ENCODE data around the gene KRTAP5-3. TPM values are rescaled to one million over a fixed set of nuclear protein-coding genes. Genes with fewer than 3 reads are reported as not detected.

The KRTAP5-3 gene
- total RNA-seq, 1 donor from 2014 or later = not detected

DNA sequence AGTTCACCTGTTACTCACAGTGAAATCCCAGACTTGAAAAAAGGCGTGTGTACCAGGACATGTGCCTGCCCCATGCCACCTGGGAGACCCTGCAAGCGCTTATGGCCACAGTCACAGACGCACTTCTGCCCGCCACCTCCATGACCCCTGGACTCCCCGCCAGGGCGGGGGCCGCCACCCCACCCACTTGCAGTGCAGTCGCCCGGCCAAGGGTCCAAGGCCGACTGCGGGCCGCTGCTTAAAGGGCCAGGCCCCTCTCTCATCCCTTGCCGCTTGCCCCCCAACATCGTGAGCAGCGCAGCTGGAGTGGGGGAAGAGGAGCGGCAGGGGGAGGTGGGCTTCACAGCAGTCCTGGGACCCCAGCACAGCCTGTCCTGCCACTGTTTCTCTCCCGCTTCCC is 47.0 kb downstream of the KRTAP5-3 start:
- Histone ChIP-seq H3K4me3 (ENCODE audit: low read depth, low read length) (no peak overlapping the region), H3K36me3 (ENCODE audit: control insufficient read depth, insufficient read depth, low read length) (peaks cover 1% of the 10 kb centered on the region), H3K27me3 (ENCODE audit: control insufficient read depth, insufficient read depth, low read length) (no peaks in the 10 kb centered on the region)
- TF ChIP-seq, protein P1, sequence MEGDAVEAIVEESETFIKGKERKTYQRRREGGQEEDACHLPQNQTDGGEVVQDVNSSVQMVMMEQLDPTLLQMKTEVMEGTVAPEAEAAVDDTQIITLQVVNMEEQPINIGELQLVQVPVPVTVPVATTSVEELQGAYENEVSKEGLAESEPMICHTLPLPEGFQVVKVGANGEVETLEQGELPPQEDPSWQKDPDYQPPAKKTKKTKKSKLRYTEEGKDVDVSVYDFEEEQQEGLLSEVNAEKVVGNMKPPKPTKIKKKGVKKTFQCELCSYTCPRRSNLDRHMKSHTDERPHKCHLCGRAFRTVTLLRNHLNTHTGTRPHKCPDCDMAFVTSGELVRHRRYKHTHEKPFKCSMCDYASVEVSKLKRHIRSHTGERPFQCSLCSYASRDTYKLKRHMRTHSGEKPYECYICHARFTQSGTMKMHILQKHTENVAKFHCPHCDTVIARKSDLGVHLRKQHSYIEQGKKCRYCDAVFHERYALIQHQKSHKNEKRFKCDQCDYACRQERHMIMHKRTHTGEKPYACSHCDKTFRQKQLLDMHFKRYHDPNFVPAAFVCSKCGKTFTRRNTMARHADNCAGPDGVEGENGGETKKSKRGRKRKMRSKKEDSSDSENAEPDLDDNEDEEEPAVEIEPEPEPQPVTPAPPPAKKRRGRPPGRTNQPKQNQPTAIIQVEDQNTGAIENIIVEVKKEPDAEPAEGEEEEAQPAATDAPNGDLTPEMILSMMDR (IDR thresholded peaks at IDR 0.05; ENCODE audit: insufficient read depth, low read length, poor library complexity, severe bottlenecking) = no peak
- DNase-seq (ENCODE audit: low read depth) = no peak

DNA sequence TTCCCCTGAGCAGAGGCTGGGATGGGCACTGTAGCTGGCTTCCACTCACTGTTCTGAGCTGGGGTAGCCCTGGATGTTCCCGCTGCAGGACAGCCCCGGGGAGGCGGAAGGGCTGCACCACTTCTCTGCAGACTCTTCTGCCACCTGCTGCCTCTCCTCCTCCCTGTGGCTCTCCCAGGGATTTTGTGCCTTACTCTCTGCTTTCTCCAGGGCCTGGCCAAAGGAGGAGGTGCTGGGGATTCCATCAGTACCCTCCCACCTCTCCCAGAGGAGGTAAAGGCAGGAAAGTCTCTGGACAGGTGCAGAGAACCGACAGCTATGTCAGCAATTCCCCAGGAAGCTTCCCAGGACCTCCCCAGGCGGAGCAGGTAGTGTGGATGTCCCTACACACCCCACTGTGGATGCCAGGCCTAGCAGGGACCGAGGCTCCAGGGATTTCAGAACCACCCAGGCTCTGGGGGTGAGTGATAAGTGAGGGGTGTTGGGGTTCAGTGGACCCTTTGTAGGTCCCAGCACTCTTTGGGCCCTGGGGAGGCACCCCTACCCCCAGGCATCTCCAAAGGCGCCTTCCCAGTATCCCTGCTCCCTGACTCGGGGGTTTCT is 47.5 kb downstream of the KRTAP5-3 start:
- Histone ChIP-seq H3K4me3 (ENCODE audit: low read depth, low read length) (no peak overlapping the region), H3K27me3 (ENCODE audit: control insufficient read depth, insufficient read depth, low read length) (no peaks in the 10 kb centered on the region), H3K36me3 (ENCODE audit: control insufficient read depth, insufficient read depth, low read length) (peaks cover 1% of the 10 kb centered on the region)
- no peak for DNase-seq (ENCODE audit: low read depth)
- TF ChIP-seq, protein P1 (IDR thresholded peaks at IDR 0.05; ENCODE audit: insufficient read depth, low read length, poor library complexity, severe bottlenecking) = no peak

DNA sequence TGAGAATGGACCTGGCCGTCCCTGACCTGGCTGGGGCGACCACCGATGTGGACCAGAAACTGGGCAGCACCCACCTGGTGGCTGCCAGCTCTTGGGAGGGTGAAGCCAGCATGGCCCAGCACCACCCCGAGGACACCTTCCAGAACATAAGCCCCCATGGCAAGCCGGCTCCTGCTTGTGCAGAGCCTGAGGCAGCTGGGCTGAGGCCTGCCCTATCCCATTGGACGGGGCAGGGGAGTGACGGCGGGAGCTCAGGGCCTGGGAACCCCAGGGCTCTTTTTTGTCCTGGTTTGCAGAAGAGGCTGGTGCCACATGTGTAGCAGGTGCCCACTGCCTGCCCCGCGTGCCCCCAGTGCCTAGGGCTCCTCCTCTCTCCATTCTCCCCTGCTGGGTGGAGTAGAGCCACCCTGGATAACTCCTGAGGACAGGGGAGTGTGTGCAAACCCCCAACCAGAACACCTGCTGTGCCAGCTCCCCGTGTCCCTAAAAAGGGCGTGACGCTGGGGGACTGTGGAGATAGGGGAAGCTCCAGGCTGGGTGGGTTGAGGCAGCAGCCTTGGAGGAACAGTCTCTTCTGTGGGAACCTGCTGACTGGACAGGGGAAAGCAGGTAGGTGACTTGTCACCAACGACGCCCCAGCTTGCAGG is 48.1 kb downstream of the KRTAP5-3 start:
- DNase-seq (ENCODE audit: low read depth) = no peak
- Histone ChIP-seq H3K36me3 (ENCODE audit: control insufficient read depth, insufficient read depth, low read length) (peaks cover 1% of the 10 kb centered on the region), H3K27me3 (ENCODE audit: control insufficient read depth, insufficient read depth, low read length) (no peaks in the 10 kb centered on the region), H3K4me3 (ENCODE audit: low read depth, low read length) (no peak overlapping the region)
- TF ChIP-seq, protein P1 (IDR thresholded peaks at IDR 0.05; ENCODE audit: insufficient read depth, low read length, poor library complexity, severe bottlenecking) = no peak

DNA sequence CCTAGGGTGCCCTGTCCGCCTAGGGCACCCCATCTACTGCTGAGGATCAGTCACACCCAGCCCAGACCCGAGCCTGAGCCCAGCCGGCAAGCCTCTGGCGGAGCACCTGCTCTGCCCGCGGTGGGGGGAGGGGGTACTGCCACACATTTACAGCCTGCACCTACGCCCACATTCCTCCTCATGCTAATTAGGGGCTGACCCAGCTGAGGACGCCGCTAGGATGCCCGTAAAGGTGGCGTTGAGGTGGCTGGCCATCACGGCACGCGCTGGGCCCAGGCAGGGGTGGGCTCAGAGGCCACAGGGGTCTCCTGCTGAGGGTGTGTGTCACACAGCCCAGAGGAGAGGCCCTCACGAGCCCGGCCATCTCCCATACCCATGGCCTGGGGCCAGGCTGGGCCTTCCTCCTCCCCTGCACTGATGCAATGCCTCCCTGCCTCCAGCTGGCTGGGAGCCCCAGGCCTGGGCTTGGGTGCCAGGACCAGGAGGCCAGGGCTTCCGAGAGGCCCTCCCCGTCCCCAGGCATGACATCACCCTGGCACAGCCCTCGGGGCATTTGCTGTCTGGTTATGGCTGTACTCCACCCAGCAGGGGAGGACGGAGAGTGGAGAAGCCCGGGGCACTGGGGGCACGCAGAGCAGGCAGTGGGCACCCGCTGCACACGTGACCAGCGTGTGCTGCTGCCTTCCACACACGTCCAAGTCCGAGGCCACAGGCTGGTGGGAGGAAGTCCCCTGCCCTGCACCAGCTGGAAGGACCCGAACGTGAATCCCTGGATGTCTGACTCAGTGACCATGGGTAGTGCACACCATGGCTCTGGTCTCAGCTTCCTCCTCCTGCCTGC is 48.9 kb downstream of the KRTAP5-3 start:
- H3K4me3 ChIP-seq (ENCODE audit: low read depth, low read length) = no peak overlapping the region
- H3K27me3 ChIP-seq (ENCODE audit: control insufficient read depth, insufficient read depth, low read length) = no peaks in the 10 kb centered on the region
- peaks cover 1% of the 10 kb centered on the region for H3K36me3 ChIP-seq (ENCODE audit: control insufficient read depth, insufficient read depth, low read length)
- DNase-seq (ENCODE audit: low read depth) = peak; percentile 71
- TF ChIP-seq, protein P1 (IDR thresholded peaks at IDR 0.05; ENCODE audit: insufficient read depth, low read length, poor library complexity, severe bottlenecking) = no peak

DNA sequence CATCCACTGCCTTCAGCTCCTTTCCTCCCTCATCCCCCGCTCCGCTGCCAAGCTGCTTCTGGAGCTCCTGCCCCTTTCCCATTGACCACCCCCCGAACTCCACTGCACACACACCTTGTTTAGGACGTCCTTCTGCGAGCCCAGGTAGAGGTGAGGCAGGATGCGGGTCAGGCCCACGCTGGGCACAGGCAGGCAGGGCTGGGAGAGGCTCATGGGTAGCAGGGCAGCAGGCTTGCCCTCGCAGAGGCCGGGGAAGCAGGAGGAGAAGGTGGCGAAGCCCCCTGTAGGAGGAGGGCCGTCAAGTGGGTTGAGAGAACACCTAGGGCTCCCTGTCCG is 49.5 kb downstream of the KRTAP5-3 start:
- Histone ChIP-seq H3K4me3 (ENCODE audit: low read depth, low read length) (no peak overlapping the region), H3K36me3 (ENCODE audit: control insufficient read depth, insufficient read depth, low read length) (peaks cover 1% of the 10 kb centered on the region), H3K27me3 (ENCODE audit: control insufficient read depth, insufficient read depth, low read length) (no peaks in the 10 kb centered on the region)
- TF ChIP-seq, protein P1 (IDR thresholded peaks at IDR 0.05; ENCODE audit: insufficient read depth, low read length, poor library complexity, severe bottlenecking) = no peak
- DNase-seq (ENCODE audit: low read depth) = no peak

Measured in kidney epithelial cell (primary cell).